Sigmoid colon (tissue), 4 donors: Measurements from ENCODE around the gene COL9A3.

Source experiments
- CTCF ChIP-seq, 4 experiments: fragments of 450-650 bp in 3 of 4; fragments of 200-600 bp in 1 of 4; IDR thresholded peaks; one replicate each; pipeline ENCODE4 v1.5.1; 2016 to 2019; ENCODE audit warnings: antibody characterized with exemption in 4 of 4, mild to moderate bottlenecking in 3 of 4, moderate library complexity in 2 of 4
- EP300 ChIP-seq, 4 donors: sonication (generic); formaldehyde crosslinking; IDR thresholded peaks; one replicate each; pipeline ENCODE4 v1.6.1; 2017; ENCODE audit warnings: antibody characterized with exemption in 4 of 4
- POLR2A ChIP-seq, 2 donors: fragments of 450-650 bp; IDR thresholded peaks; one replicate each; pipeline ENCODE4 v1.6.1; 2016; ENCODE audit warnings: antibody characterized with exemption in 2 of 2, mild to moderate bottlenecking in 2 of 2, moderate library complexity in 2 of 2
- POLR2AphosphoS5 ChIP-seq, 4 donors: sonication (generic); formaldehyde crosslinking; IDR thresholded peaks; one replicate each; pipeline ENCODE4 v1.6.1; 2017; ENCODE audit warnings: antibody characterized with exemption in 4 of 4

DNA sequence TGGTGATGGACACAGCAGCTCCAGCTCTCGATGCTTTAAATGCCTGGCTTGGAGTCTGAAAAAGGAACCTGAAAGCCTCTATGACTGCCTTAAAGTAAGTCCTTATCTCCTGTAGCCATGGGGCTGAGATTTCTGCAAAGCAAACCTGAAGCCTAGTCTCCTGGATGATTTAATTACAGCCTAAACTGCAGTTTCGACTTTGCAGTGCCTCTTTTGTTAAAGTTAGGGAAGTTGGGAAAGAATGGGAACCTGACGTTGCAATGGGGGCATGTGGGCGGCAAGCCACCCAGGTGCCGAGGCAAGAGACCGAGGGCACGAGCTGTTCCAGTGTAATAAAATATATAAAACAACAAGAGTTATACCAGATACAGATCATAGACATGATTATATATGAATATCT, 56.4 kb downstream of the COL9A3 start:
- TF ChIP-seq CTCF (IDR thresholded peaks at IDR 0.05) (no peak), POLR2A (IDR thresholded peaks at IDR 0.05) (no peak), POLR2AphosphoS5 (IDR thresholded peaks at IDR 0.05) (no peak), EP300 (IDR thresholded peaks at IDR 0.05) (no peak)
